GM23248 (cell line): Measurements from ENCODE around the gene KCTD12.

Source experiments
- EZH2 ChIP-seq: fragments of 200-600 bp; sonication (generic); IDR thresholded peaks from 2 replicates; pipeline ENCODE4 v1.6.1; 2018; ENCODE audit warnings: antibody characterized with exemption, mild to moderate bottlenecking; ENCODE audit not compliant: insufficient read depth, poor library complexity, severe bottlenecking
- EZH2phosphoT487 ChIP-seq: fragments of 200-600 bp; sonication (generic); IDR thresholded peaks from 2 replicates; pipeline ENCODE4 v1.6.1; 2018; ENCODE audit warnings: antibody characterized with exemption, moderate library complexity, mild to moderate bottlenecking, low read depth; ENCODE audit not compliant: insufficient read depth

GRCh38 chr13:76879883-76880270, 6.3 kb downstream of the KCTD12 start:
- TF ChIP-seq EZH2 = no peak
- no peak for TF ChIP-seq EZH2phosphoT487
